Keratinocyte (primary cell): ENCODE data around the gene GRM2.

Experiments
- CTCF ChIP-seq, 3 experiments: IDR thresholded peaks in 1 of 3; conservative IDR thresholded peaks in 1 of 3; optimal IDR thresholded peaks in 1 of 3; 2 replicates in 2 of 3; 3 replicates in 1 of 3; pipeline versions ENCODE3 to v1.5.1; 2011; ENCODE audit warnings: low read length in 3 of 3, mild to moderate bottlenecking in 3 of 3, moderate library complexity in 2 of 3, control low read depth in 1 of 3, inconsistent platforms in 1 of 3; ENCODE audit not compliant: insufficient read depth in 2 of 3; ENCODE audit errors: extremely low read depth in 1 of 3
- EZH2 ChIP-seq: IDR thresholded peaks from one replicate; pipeline ENCODE4 v1.6.1; 2012; ENCODE audit warnings: inconsistent platforms, mild to moderate bottlenecking, low read length, moderate library complexity

GRCh38 chr3:51711352-51712037 lies 4.6 kb downstream of the GRM2 start:
- TF ChIP-seq EZH2 (no peak), CTCF (optimal IDR thresholded peaks at IDR 0.05 in 1 of 3, IDR thresholded peaks at IDR 0.05 in 1 of 3, conservative IDR thresholded peaks at IDR 0.05 in 1 of 3; ENCODE audit: extremely low read depth in 1 of 3, insufficient read depth in 2 of 3, low read length in 3 of 3) (no peak)
